K562 (cell line): ENCODE data around the gene AHSA1. TPM values are rescaled to one million over a fixed set of nuclear protein-coding genes. Genes with fewer than 3 reads are reported as not detected.

Source experiments
- ATAC-seq: fragments of 200-7000 bp; cut with Tn5 transposase; 3 replicates; pipeline ENCODE4 v1.9.1; 2020; ENCODE audit warnings: moderate library complexity
- BruUV-seq: library from RNA; stranded (reverse); fragments of 400-500 nt; replicated peaks from 2 replicates; lab custom pipeline; 2021; lab: Mats Ljungman, UMichigan
- CTCF ChIA-PET: fragments of 300-600 bp; formaldehyde crosslinking; extraction: SDS; loops from one replicate; lab custom pipeline; 2021; ENCODE audit warnings: low intra/inter-chr PET ratio; lab: Yijun Ruan, JAX
- POLR2A ChIA-PET: fragments of 300-600, 350-650 bp; sonication (Branson Sonifier 250); formaldehyde crosslinking; extraction: SDS; loops from one replicate; lab custom pipeline; 2021; ENCODE audit warnings: antibody characterized with exemption, inconsistent platforms; lab: Yijun Ruan, JAX
- DNase-seq, 4 experiments: peaks; one replicate each; pipeline versions ENCODE4 v3.0.0 to v3.0.0-alpha.2; 2011 to 2018; ENCODE audit warnings: low spot score in 3 of 4, mixed read lengths in 3 of 4; ENCODE audit errors: extremely low read depth in 1 of 4
- FAIRE-seq: peaks from 2 replicates; lab custom pipeline; 2011; peaks lifted over from hg19 to GRCh38; lab: Jason Lieb, UNC
- H2AFZ ChIP-seq: 2 replicates; pipeline ENCODE4 v1.6.0; 2011; ENCODE audit warnings: low read depth, low read length, control low read depth, inconsistent platforms
- H3K27ac ChIP-seq: fragments of 200-600 bp; 3 replicates; pipeline ENCODE4 v1.8.0; 2011; ENCODE audit warnings: low read depth, mild to moderate bottlenecking, control low read depth, inconsistent platforms, low read length, moderate library complexity, mixed read lengths; ENCODE audit errors: extremely low read depth
- H3K27me3 ChIP-seq, 2 experiments: fragments of 300-600 bp in 1 of 2; 2 replicates in 1 of 2; 3 replicates in 1 of 2; pipeline versions ENCODE4 v1.6.0 to v1.8.0; 2011; ENCODE audit warnings: inconsistent platforms in 2 of 2, low read length in 2 of 2, mild to moderate bottlenecking in 1 of 2, mixed read lengths in 1 of 2, moderate library complexity in 1 of 2; ENCODE audit not compliant: control insufficient read depth in 2 of 2, insufficient read depth in 2 of 2
- H3K36me3 ChIP-seq: fragments of 300-600 bp; 3 replicates; pipeline ENCODE4 v1.8.0; 2011; ENCODE audit warnings: mild to moderate bottlenecking, low read length, inconsistent platforms; ENCODE audit not compliant: control insufficient read depth, insufficient read depth
- H3K4me1 ChIP-seq, 2 experiments: fragments of 200-600 bp in 1 of 2; replicated peaks in 1 of 2; 2 replicates in 1 of 2; 3 replicates in 1 of 2; pipeline versions ENCODE4 v1.5.1 to v1.8.0; 2011; ENCODE audit warnings: inconsistent platforms in 2 of 2, low read length in 2 of 2, mild to moderate bottlenecking in 1 of 2, mixed read lengths in 1 of 2, moderate library complexity in 1 of 2; ENCODE audit not compliant: control insufficient read depth in 2 of 2, insufficient read depth in 2 of 2
- H3K4me2 ChIP-seq: 2 replicates; pipeline ENCODE4 v1.6.1; 2011; ENCODE audit warnings: low read length, control low read depth, inconsistent platforms, mixed read lengths; ENCODE audit not compliant: insufficient read depth
- H3K4me3 ChIP-seq: fragments of 200-600 bp; sonication (generic), shearing (Covaris generic); 2 replicates; pipeline ENCODE4 v1.5.1; 2016; ENCODE audit warnings: control low read depth, inconsistent platforms
- H3K79me2 ChIP-seq: fragments of 200-600 bp; 3 replicates; pipeline ENCODE4 v1.8.0; 2011; ENCODE audit warnings: low read length, inconsistent platforms; ENCODE audit not compliant: control insufficient read depth, insufficient read depth
- H3K9ac ChIP-seq, 2 experiments: 2 replicates each; pipeline versions ENCODE4 v1.6.0 to v1.6.1; 2011; ENCODE audit warnings: low read depth in 2 of 2, low read length in 2 of 2, control low read depth in 1 of 2, inconsistent platforms in 1 of 2, mild to moderate bottlenecking in 1 of 2, mixed read lengths in 1 of 2; ENCODE audit not compliant: insufficient read depth in 1 of 2
- H3K9me1 ChIP-seq: one replicate; pipeline ENCODE4 v1.6.0; 2011; ENCODE audit warnings: inconsistent platforms, mild to moderate bottlenecking, low read length, moderate library complexity; ENCODE audit not compliant: control insufficient read depth, insufficient read depth
- H3K9me3 ChIP-seq: replicated peaks from 2 replicates; pipeline ENCODE4 v1.5.1; 2011; ENCODE audit warnings: low read depth, low read length, inconsistent platforms; ENCODE audit not compliant: control insufficient read depth, insufficient read depth
- H4K20me1 ChIP-seq: replicated peaks from 2 replicates; pipeline ENCODE4 v1.6.1; 2011; ENCODE audit warnings: low read length, inconsistent platforms, mixed read lengths; ENCODE audit not compliant: control insufficient read depth, insufficient read depth
- ARNT ChIP-seq, 2 experiments: fragments of 450-650 bp; IDR thresholded peaks; 2 replicates each; pipeline ENCODE4 v1.6.1; 2016; ENCODE audit warnings: mild to moderate bottlenecking in 1 of 2
- CC2D1A ChIP-seq: fragments of 450-650 bp; IDR thresholded peaks from 2 replicates; pipeline ENCODE4 v1.6.1; 2017; ENCODE audit warnings: mild to moderate bottlenecking
- CCAR2 ChIP-seq: fragments of 200-400 bp; formaldehyde crosslinking; IDR thresholded peaks from 2 replicates; pipeline ENCODE4 v1.6.1; 2017; ENCODE audit warnings: mild to moderate bottlenecking, low read depth, low read length
- ELF1 ChIP-seq: fragments of 200-800 bp; sonication (Bioruptor generic); IDR thresholded peaks from 2 replicates; pipeline ENCODE4 v1.6.1; 2016; ENCODE audit warnings: missing genetic modification characterization, missing compliant biosample characterization
- EZH2 ChIP-seq: IDR thresholded peaks from 2 replicates; pipeline ENCODE4 v1.6.1; 2012; ENCODE audit warnings: low read depth, mild to moderate bottlenecking, inconsistent platforms, low read length, borderline replicate concordance
- FOXP1 ChIP-seq: sonication (generic); formaldehyde crosslinking; IDR thresholded peaks from 2 replicates; pipeline ENCODE4 v1.8.0; 2022; ENCODE audit warnings: mild to moderate bottlenecking, missing genetic modification reagents
- HDAC2 ChIP-seq: fragments of 450-650 bp; IDR thresholded peaks from 2 replicates; pipeline ENCODE4 v1.6.1; 2016; ENCODE audit warnings: mild to moderate bottlenecking
- MTA3 ChIP-seq: fragments of 450-650 bp; formaldehyde crosslinking; IDR thresholded peaks from 2 replicates; pipeline ENCODE4 v1.6.1; 2017; ENCODE audit warnings: mild to moderate bottlenecking, borderline replicate concordance
- NR2C2 ChIP-seq, 2 experiments: fragments of 200-800 bp in 1 of 2; sonication (Bioruptor generic) in 1 of 2; sonication (generic) in 1 of 2; formaldehyde crosslinking in 1 of 2; IDR thresholded peaks; 2 replicates each; pipeline versions ENCODE4 v1.6.1 to v1.8.0; 2016 to 2022; ENCODE audit warnings: mild to moderate bottlenecking in 1 of 2, missing compliant biosample characterization in 1 of 2, missing genetic modification characterization in 1 of 2, missing genetic modification reagents in 1 of 2
- TEAD4 ChIP-seq, 2 experiments: sonication (generic) in 1 of 2; formaldehyde crosslinking in 1 of 2; IDR thresholded peaks; 2 replicates each; pipeline versions ENCODE4 v1.6.1 to v1.8.0; 2012 to 2022; ENCODE audit warnings: borderline replicate concordance in 1 of 2, inconsistent platforms in 1 of 2, low read length in 1 of 2, mild to moderate bottlenecking in 1 of 2, missing genetic modification reagents in 1 of 2
- TFAM ChIP-seq: fragments of 250-450 bp; sonication (Bioruptor Pico); conservative IDR thresholded peaks from 2 replicates; pipeline ENCODE4 v1.5.0; 2021; ENCODE audit warnings: mild to moderate bottlenecking, moderate library complexity
- TOE1 ChIP-seq, 2 experiments: fragments of 450-650 bp in 1 of 2; sonication (generic) in 1 of 2; formaldehyde crosslinking in 1 of 2; IDR thresholded peaks; 2 replicates each; pipeline versions ENCODE4 v1.7.1 to v1.8.0; 2016 to 2022; ENCODE audit warnings: borderline replicate concordance in 2 of 2, mild to moderate bottlenecking in 2 of 2, antibody characterized with exemption in 1 of 2, inconsistent platforms in 1 of 2, low read depth in 1 of 2, missing genetic modification reagents in 1 of 2, moderate library complexity in 1 of 2
- ZNF217 ChIP-seq: sonication (generic); formaldehyde crosslinking; IDR thresholded peaks from 2 replicates; pipeline ENCODE4 v1.8.0; 2022; ENCODE audit warnings: mild to moderate bottlenecking, missing genetic modification reagents
- ZNF282 ChIP-seq: sonication (generic); formaldehyde crosslinking; IDR thresholded peaks from 2 replicates; pipeline ENCODE4 v1.8.1; 2023; ENCODE audit warnings: missing genetic modification reagents
- ZNF384 ChIP-seq: IDR thresholded peaks from 2 replicates; pipeline ENCODE4 v1.6.1; 2012; ENCODE audit warnings: low read depth, low read length, improper control_type of control experiment
- ZNF507 ChIP-seq: conservative IDR thresholded peaks from 2 replicates; pipeline ENCODE4 v1.6.1; 2017; ENCODE audit warnings: missing genetic modification characterization, missing compliant biosample characterization
- ZNF830 ChIP-seq: fragments of 250-450 bp; sonication (Bioruptor Pico); IDR thresholded peaks from 2 replicates; pipeline ENCODE4 v1.5.0; 2021; ENCODE audit warnings: mild to moderate bottlenecking
- WGBS: fragments of 100-300 bp; shearing (Covaris generic); methylation state at CpG from one replicate; pipeline ENCODE4 v1.1.6; 2016; ENCODE audit warnings: low coverage, mixed read lengths; ENCODE audit not compliant: insufficient coverage; ENCODE audit errors: missing lambda C conversion rate; 5-methylcytosine and 5-hydroxymethylcytosine counted together
- in situ Hi-C: fragments of 300-500 bp; cut with MboI; formaldehyde crosslinking; loops from 4 replicates; pipeline ENCODE4 v1.15.0; 2018; ENCODE audit warnings: inconsistent platforms, mixed read lengths
- intact Hi-C: fragments of 100-400 bp; cut with micrococcal nuclease; formaldehyde crosslinking; loops from 2 replicates; pipeline ENCODE4 v1.14.2; 2022
- polyA plus RNA-seq, 8 experiments: library from polyadenylated mRNA; depleted of rRNA in 4 of 8; stranded (reverse) in 5 of 8; unstranded in 3 of 8; fragments of >200 nt; fragmentation: Nextera tagmentation in 2 of 8; fragmentation: Illumina TruSeq in 1 of 8; extraction: Ambion mirVana in 2 of 8; extraction: Trizol in 1 of 8; gene quantifications; 2 replicates each; pipeline versions ENCODE4 v1.2.1 to v1.2.3, GENCODE V29; 2011 to 2014; ENCODE audit warnings: inconsistent platforms in 1 of 8, missing spikeins in 1 of 8
- total RNA-seq, 7 experiments: library from RNA; depleted of rRNA in 6 of 7; stranded (reverse); fragments of >200 nt in 6 of 7; fragmentation: Illumina TruSeq in 2 of 7; extraction: Trizol in 2 of 7; gene quantifications; 2 replicates each; pipeline versions ENCODE4 v1.2.1 to v1.2.3, GENCODE V29; 2011 to 2021; ENCODE audit warnings: low replicate concordance in 1 of 7
- TF ChIP-seq, protein P1 (sequence below): fragments of 250-450 bp; sonication (Bioruptor Pico); IDR thresholded peaks from 2 replicates; pipeline ENCODE4 v1.9.0; 2021; ENCODE audit warnings: mild to moderate bottlenecking
- TF ChIP-seq, protein P2 (sequence below): fragments of 250-450 bp; sonication (Bioruptor Pico); IDR thresholded peaks from 2 replicates; pipeline ENCODE4 v1.8.0; 2021; ENCODE audit warnings: moderate library complexity, mild to moderate bottlenecking, inconsistent platforms
- TF ChIP-seq, protein P3 (sequence below): sonication (generic); formaldehyde crosslinking; IDR thresholded peaks from 2 replicates; pipeline ENCODE4 v1.8.0; 2022; ENCODE audit warnings: mild to moderate bottlenecking, missing genetic modification reagents

The AHSA1 gene
- total and polyA plus RNA-seq, 9 of the 15 experiments (the other 6 are each of a cell fraction or from before 2014, with no cell fraction given) = 41.4 to 317 (median 184) TPM

DNA sequence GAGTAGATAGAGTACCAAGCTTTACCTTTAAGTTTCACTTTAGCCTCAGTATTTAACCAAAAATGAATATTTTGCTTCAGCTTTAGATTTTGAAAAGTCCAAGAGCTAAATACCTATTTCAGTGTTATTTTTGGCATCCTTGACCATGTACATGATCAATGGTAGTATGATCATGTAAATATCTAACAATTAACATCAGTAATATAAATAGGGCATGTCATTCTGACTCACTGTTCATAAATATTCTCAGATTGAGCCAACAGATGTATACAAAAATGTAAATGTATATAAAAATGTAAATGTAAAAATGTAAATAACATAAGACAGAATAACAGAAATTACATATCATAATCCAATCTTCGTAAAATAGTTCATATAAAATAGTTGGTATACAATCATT is 19.3 kb upstream of the AHSA1 start:
- Histone ChIP-seq H3K9me1 (no peaks in the 10 kb centered on the region), H3K36me3 (peaks cover 27% of the 10 kb centered on the region; the same call in 2 of the 3 replicates), H3K27ac (no peak overlapping the region), H3K9me3 (no peaks in the 10 kb centered on the region), H3K27me3 (no peaks in the 10 kb centered on the region), H3K9ac (no peak overlapping the region), H3K4me3 (no peak overlapping the region), H3K4me1 (no peaks in the 10 kb centered on the region), H2AFZ (no peak overlapping the region), H4K20me1 (no peaks in the 10 kb centered on the region), H3K4me2 (no peak overlapping the region), H3K79me2 (no peaks in the 10 kb centered on the region)
- 92% methylated on average over 1 of the region's 1 CpG for WGBS
- FAIRE-seq = no peak
- CTCF ChIA-PET = no interaction called here
- no peak for ATAC-seq
- TF ChIP-seq ZNF282 (CRISPR knock-in tag) (no peak), CC2D1A (no peak), ZNF217 (CRISPR knock-in tag) (no peak), TEAD4 (IDR thresholded peaks at IDR 0.05; ENCODE audit: low read length) (no peak), TEAD4 (CRISPR knock-in tag; IDR thresholded peaks at IDR 0.05; ENCODE audit: borderline replicate concordance) (no peak), ZNF830 (CRISPR knock-in tag) (no peak), FOXP1 (no peak), ELF1 (no peak), EZH2 (no peak), ZNF384 (no peak), ARNT (IDR thresholded peaks at IDR 0.05) (no peak), ZNF507 (tag) (no peak), HDAC2 (no peak), TFAM (CRISPR knock-in tag) (no peak), MTA3 (no peak), NR2C2 (CRISPR knock-in tag; IDR thresholded peaks at IDR 0.05) (no peak), NR2C2 (tag; IDR thresholded peaks at IDR 0.05) (no peak), TOE1 (IDR thresholded peaks at IDR 0.05; ENCODE audit: borderline replicate concordance) (no peak), TOE1 (CRISPR knock-in tag; IDR thresholded peaks at IDR 0.05; ENCODE audit: borderline replicate concordance, low read depth) (no peak), CCAR2 (no peak)
- TF ChIP-seq, protein P1, sequence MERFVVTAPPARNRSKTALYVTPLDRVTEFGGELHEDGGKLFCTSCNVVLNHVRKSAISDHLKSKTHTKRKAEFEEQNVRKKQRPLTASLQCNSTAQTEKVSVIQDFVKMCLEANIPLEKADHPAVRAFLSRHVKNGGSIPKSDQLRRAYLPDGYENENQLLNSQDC = no peak
- TF ChIP-seq, protein P2, sequence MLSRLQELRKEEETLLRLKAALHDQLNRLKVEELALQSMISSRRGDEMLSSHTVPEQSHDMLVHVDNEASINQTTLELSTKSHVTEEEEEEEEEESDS (CRISPR knock-in tag) = no peak
- TF ChIP-seq, protein P3, sequence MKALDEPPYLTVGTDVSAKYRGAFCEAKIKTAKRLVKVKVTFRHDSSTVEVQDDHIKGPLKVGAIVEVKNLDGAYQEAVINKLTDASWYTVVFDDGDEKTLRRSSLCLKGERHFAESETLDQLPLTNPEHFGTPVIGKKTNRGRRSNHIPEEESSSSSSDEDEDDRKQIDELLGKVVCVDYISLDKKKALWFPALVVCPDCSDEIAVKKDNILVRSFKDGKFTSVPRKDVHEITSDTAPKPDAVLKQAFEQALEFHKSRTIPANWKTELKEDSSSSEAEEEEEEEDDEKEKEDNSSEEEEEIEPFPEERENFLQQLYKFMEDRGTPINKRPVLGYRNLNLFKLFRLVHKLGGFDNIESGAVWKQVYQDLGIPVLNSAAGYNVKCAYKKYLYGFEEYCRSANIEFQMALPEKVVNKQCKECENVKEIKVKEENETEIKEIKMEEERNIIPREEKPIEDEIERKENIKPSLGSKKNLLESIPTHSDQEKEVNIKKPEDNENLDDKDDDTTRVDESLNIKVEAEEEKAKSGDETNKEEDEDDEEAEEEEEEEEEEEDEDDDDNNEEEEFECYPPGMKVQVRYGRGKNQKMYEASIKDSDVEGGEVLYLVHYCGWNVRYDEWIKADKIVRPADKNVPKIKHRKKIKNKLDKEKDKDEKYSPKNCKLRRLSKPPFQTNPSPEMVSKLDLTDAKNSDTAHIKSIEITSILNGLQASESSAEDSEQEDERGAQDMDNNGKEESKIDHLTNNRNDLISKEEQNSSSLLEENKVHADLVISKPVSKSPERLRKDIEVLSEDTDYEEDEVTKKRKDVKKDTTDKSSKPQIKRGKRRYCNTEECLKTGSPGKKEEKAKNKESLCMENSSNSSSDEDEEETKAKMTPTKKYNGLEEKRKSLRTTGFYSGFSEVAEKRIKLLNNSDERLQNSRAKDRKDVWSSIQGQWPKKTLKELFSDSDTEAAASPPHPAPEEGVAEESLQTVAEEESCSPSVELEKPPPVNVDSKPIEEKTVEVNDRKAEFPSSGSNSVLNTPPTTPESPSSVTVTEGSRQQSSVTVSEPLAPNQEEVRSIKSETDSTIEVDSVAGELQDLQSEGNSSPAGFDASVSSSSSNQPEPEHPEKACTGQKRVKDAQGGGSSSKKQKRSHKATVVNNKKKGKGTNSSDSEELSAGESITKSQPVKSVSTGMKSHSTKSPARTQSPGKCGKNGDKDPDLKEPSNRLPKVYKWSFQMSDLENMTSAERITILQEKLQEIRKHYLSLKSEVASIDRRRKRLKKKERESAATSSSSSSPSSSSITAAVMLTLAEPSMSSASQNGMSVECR (CRISPR knock-in tag) = no peak
- POLR2A ChIA-PET = interaction anchor here (1.1 kb wide), 1 partner anchor 118 kb away, joined by 3 read pairs; the partner anchor contains the start of genes GSTZ1 and POMT2
- DNase-seq = no peak
- intact Hi-C loops (no loop called here), in situ Hi-C loops (no loop called here)
- no TSS peak for BruUV-seq
